ENCODE data around the gene OR2F2. TPM values are rescaled to one million over a fixed set of nuclear protein-coding genes. Genes with fewer than 3 reads are reported as not detected.

The OR2F2 gene
- total RNA-seq, 1 donor from 2014 or later = not detected

- Histone ChIP-seq H3K36me3 (no peaks in the 10 kb centered on the region), H3K27ac (replicated peaks) (no peak overlapping the region), H3K9me3 (replicated peaks) (no peaks in the 10 kb centered on the region), H3K27me3 (ENCODE audit: low read depth) (peaks cover 11% of the 10 kb centered on the region), H3K4me3 (no peak overlapping the region), H3K4me1 (no peaks in the 10 kb centered on the region)
- no peak for TF ChIP-seq CTCF (IDR thresholded peaks at IDR 0.05; ENCODE audit: borderline replicate concordance)
- intact Hi-C loops (cut with micrococcal nuclease) = no loop called here
- no peak for DNase-seq
These were observed 19.1 kb downstream of the OR2F2 start for GRCh38 chr7:143954135-143954534.

- intact Hi-C loops (cut with micrococcal nuclease) = no loop called here
- H3K36me3 ChIP-seq = no peaks in the 10 kb centered on the region
- no peaks in the 10 kb centered on the region for H3K4me1 ChIP-seq
- no peak for TF ChIP-seq CTCF (IDR thresholded peaks at IDR 0.05; ENCODE audit: borderline replicate concordance)
- H3K27ac ChIP-seq (replicated peaks) = no peak within 1 kb of the TSS
- no peaks in the 10 kb centered on the region for H3K9me3 ChIP-seq (replicated peaks)
- no peak within 1 kb of the TSS for H3K4me3 ChIP-seq
- peaks cover 11% of the 10 kb centered on the region for H3K27me3 ChIP-seq (ENCODE audit: low read depth)
- DNase-seq = no peak
These were observed 19.5 kb downstream of the OR2F2 start, which contains the start of gene OR2F1 for GRCh38 chr7:143954544-143954943. TSS of gene OR2F1 (plus strand) at chr7:143954844. CDS start at chr7:143959971, 5,127 bp downstream.

- H3K4me3 ChIP-seq = no peak overlapping the region
- DNase-seq = no peak
- no peak for TF ChIP-seq CTCF (IDR thresholded peaks at IDR 0.05; ENCODE audit: borderline replicate concordance)
- no peaks in the 10 kb centered on the region for H3K4me1 ChIP-seq
- no peaks in the 10 kb centered on the region for H3K9me3 ChIP-seq (replicated peaks)
- intact Hi-C loops (cut with micrococcal nuclease) = no loop called here
- H3K36me3 ChIP-seq = no peaks in the 10 kb centered on the region
- H3K27ac ChIP-seq (replicated peaks) = no peak overlapping the region
- peaks cover 8% of the 10 kb centered on the region for H3K27me3 ChIP-seq (ENCODE audit: low read depth)
These were observed 23.7 kb downstream of the OR2F2 start for GRCh38 chr7:143958781-143959180.

GRCh38 chr7:143960813-143961610 lies 26.0 kb downstream of the OR2F2 start:
- no peak overlapping the region for H3K27ac ChIP-seq (replicated peaks)
- DNase-seq = no peak
- TF ChIP-seq CTCF (IDR thresholded peaks at IDR 0.05; ENCODE audit: borderline replicate concordance) = no peak
- H3K27me3 ChIP-seq (ENCODE audit: low read depth) = no peaks in the 10 kb centered on the region
- H3K4me1 ChIP-seq = no peaks in the 10 kb centered on the region
- no peaks in the 10 kb centered on the region for H3K36me3 ChIP-seq
- intact Hi-C loops (cut with micrococcal nuclease) = no loop called here
- H3K9me3 ChIP-seq (replicated peaks) = no peaks in the 10 kb centered on the region
- no peak overlapping the region for H3K4me3 ChIP-seq

GRCh38 chr7:143965280-143965679 lies 30.2 kb downstream of the OR2F2 start:
- H3K27ac ChIP-seq (replicated peaks) = no peak overlapping the region
- TF ChIP-seq CTCF (IDR thresholded peaks at IDR 0.05; ENCODE audit: borderline replicate concordance) = no peak
- H3K27me3 ChIP-seq (ENCODE audit: low read depth) = no peaks in the 10 kb centered on the region
- H3K9me3 ChIP-seq (replicated peaks) = no peaks in the 10 kb centered on the region
- H3K4me3 ChIP-seq = no peak overlapping the region
- no peak for DNase-seq
- intact Hi-C loops (cut with micrococcal nuclease) = no loop called here
- H3K36me3 ChIP-seq = no peaks in the 10 kb centered on the region
- H3K4me1 ChIP-seq = no peaks in the 10 kb centered on the region

Measured in left ventricle myocardium inferior (tissue), 1 donor.